Liver (tissue), 9 donors: ENCODE results near the gene IRX2. TPM values are rescaled to one million over a fixed set of nuclear protein-coding genes. Genes with fewer than 3 reads are reported as not detected.

Experiments
- DNase-seq: peaks from one replicate; pipeline ENCODE4 v3.0.0-alpha.2; 2017; ENCODE audit warnings: low spot score
- H3K27ac ChIP-seq, 2 donors: one replicate each; pipeline ENCODE4 v1.7.0; 2013; ENCODE audit warnings: inconsistent platforms in 2 of 2, low read length in 2 of 2, control low read depth in 1 of 2, low read depth in 1 of 2, mild to moderate bottlenecking in 1 of 2
- H3K27me3 ChIP-seq, 4 donors: one replicate each; pipeline versions ENCODE4 v1.6.1 to v1.7.0; 2013; ENCODE audit warnings: low read length in 3 of 4, inconsistent platforms in 1 of 4, mild to moderate bottlenecking in 1 of 4, moderate library complexity in 1 of 4; ENCODE audit not compliant: control insufficient read depth in 4 of 4, insufficient read depth in 4 of 4
- H3K36me3 ChIP-seq, 4 donors: one replicate each; pipeline versions ENCODE4 v1.6.1 to v1.7.0; 2013; ENCODE audit warnings: low read length in 3 of 4, mild to moderate bottlenecking in 3 of 4, low read depth in 1 of 4, moderate library complexity in 1 of 4; ENCODE audit not compliant: control insufficient read depth in 4 of 4, insufficient read depth in 3 of 4
- H3K4me1 ChIP-seq, 4 donors: one replicate each; pipeline versions ENCODE4 v1.6.1 to v1.7.0; 2013; ENCODE audit warnings: low read length in 3 of 4, mild to moderate bottlenecking in 3 of 4, moderate library complexity in 1 of 4; ENCODE audit not compliant: control insufficient read depth in 4 of 4, insufficient read depth in 4 of 4
- H3K4me3 ChIP-seq, 3 donors: one replicate each; pipeline versions ENCODE4 v1.6.1 to v1.7.0; 2013; ENCODE audit warnings: low read length in 3 of 3, control low read depth in 1 of 3, low read depth in 1 of 3, mild to moderate bottlenecking in 1 of 3
- H3K9ac ChIP-seq, 2 donors: one replicate each; pipeline ENCODE4 v1.7.0; 2013; ENCODE audit warnings: low read length in 2 of 2, mild to moderate bottlenecking in 2 of 2, moderate library complexity in 2 of 2, control low read depth in 1 of 2, low read depth in 1 of 2
- H3K9me3 ChIP-seq, 4 donors: one replicate each; pipeline versions ENCODE4 v1.6.1 to v1.7.0; 2013; ENCODE audit warnings: low read length in 3 of 4; ENCODE audit not compliant: control insufficient read depth in 4 of 4
- FOXA1 ChIP-seq: IDR thresholded peaks from 2 replicates; pipeline ENCODE4 v1.6.1; 2016; ENCODE audit warnings: antibody characterized with exemption
- FOXA2 ChIP-seq: IDR thresholded peaks from 2 replicates; pipeline ENCODE4 v1.6.1; 2016; ENCODE audit warnings: antibody characterized with exemption
- GABPA ChIP-seq, 2 donors: IDR thresholded peaks in 1 of 2; conservative IDR thresholded peaks in 1 of 2; 2 replicates each; pipeline ENCODE4 v1.6.1; 2016; ENCODE audit warnings: antibody characterized with exemption in 2 of 2, mild to moderate bottlenecking in 1 of 2, moderate library complexity in 1 of 2
- HNF4A ChIP-seq, 2 donors: conservative IDR thresholded peaks; 2 replicates each; pipeline ENCODE4 v1.6.1; 2016; ENCODE audit warnings: antibody characterized with exemption in 2 of 2, mild to moderate bottlenecking in 2 of 2
- HNF4G ChIP-seq: IDR thresholded peaks from 2 replicates; pipeline ENCODE4 v1.6.1; 2016; ENCODE audit warnings: antibody characterized with exemption
- JUND ChIP-seq, 2 donors: IDR thresholded peaks; 2 replicates each; pipeline ENCODE4 v1.6.1; 2016; ENCODE audit warnings: antibody characterized with exemption in 2 of 2
- NR2F2 ChIP-seq: IDR thresholded peaks from 2 replicates; pipeline ENCODE4 v1.6.1; 2016; ENCODE audit warnings: antibody characterized with exemption
- RAD21 ChIP-seq, 2 donors: IDR thresholded peaks; 2 replicates each; pipeline ENCODE4 v1.6.1; 2016; ENCODE audit warnings: antibody characterized with exemption in 2 of 2, mild to moderate bottlenecking in 2 of 2
- RXRA ChIP-seq, 2 donors: IDR thresholded peaks; 2 replicates each; pipeline ENCODE4 v1.6.1; 2017 to 2018; ENCODE audit warnings: antibody characterized with exemption in 2 of 2, mild to moderate bottlenecking in 1 of 2
- SP1 ChIP-seq: IDR thresholded peaks from 2 replicates; pipeline ENCODE4 v1.6.1; 2018; ENCODE audit warnings: antibody characterized with exemption, mild to moderate bottlenecking
- TAF1 ChIP-seq: conservative IDR thresholded peaks from 2 replicates; pipeline ENCODE4 v1.6.1; 2016; ENCODE audit warnings: antibody characterized with exemption, mild to moderate bottlenecking
- YY1 ChIP-seq: IDR thresholded peaks from 2 replicates; pipeline ENCODE4 v1.6.1; 2016; ENCODE audit warnings: antibody characterized with exemption, mild to moderate bottlenecking
- WGBS: extraction: QIAGEN DNeasy Blood & Tissue Kit; methylation state at CpG from one replicate; pipeline ENCODE4 v1.1.7; 2013; 5-methylcytosine and 5-hydroxymethylcytosine counted together
- polyA plus RNA-seq, 2 donors: library from polyadenylated mRNA; stranded (reverse) in 1 of 2; unstranded in 1 of 2; fragments of 200-250 nt in 1 of 2; fragments of >200 nt in 1 of 2; fragmentation: Nextera tagmentation in 1 of 2; extraction: Ambion mirVana in 1 of 2; gene quantifications; one replicate each; pipeline versions ENCODE4 v1.2.1 to v1.2.3, GENCODE V29; 2013 to 2015
- total RNA-seq, 2 donors: library from RNA; depleted of rRNA; stranded (reverse); fragments of >200 nt; gene quantifications; one replicate each; pipeline ENCODE4 v1.2.3, GENCODE V29; 2014
- TF ChIP-seq, protein P1 (sequence below): IDR thresholded peaks from 2 replicates; pipeline ENCODE4 v1.6.1; 2016; ENCODE audit warnings: antibody characterized with exemption, mild to moderate bottlenecking
- TF ChIP-seq, protein P2 (sequence below): IDR thresholded peaks from 2 replicates; pipeline ENCODE4 v1.6.1; 2016; ENCODE audit warnings: antibody characterized with exemption
- TF ChIP-seq, protein P3 (sequence below): IDR thresholded peaks from 2 replicates; pipeline ENCODE4 v1.6.1; 2016; ENCODE audit warnings: antibody characterized with exemption
- TF ChIP-seq, protein P4 (sequence below): IDR thresholded peaks from 2 replicates; pipeline ENCODE4 v1.6.1; 2016; ENCODE audit warnings: antibody characterized with exemption
- TF ChIP-seq, protein P5 (sequence below): fragments of 150-350 bp; IDR thresholded peaks from 2 replicates; pipeline ENCODE4 v1.5.1; 2017; ENCODE audit warnings: improper control_type of control experiment, low read depth, low read length; ENCODE audit not compliant: missing input control
- donor health status: healthy.
- donor health status: healthy.
- donor health status: healthy.
- donor health status: healthy.
- donor health status: healthy.

IRX2 gene
- total and polyA plus RNA-seq, 4 donors: not detected

DNA sequence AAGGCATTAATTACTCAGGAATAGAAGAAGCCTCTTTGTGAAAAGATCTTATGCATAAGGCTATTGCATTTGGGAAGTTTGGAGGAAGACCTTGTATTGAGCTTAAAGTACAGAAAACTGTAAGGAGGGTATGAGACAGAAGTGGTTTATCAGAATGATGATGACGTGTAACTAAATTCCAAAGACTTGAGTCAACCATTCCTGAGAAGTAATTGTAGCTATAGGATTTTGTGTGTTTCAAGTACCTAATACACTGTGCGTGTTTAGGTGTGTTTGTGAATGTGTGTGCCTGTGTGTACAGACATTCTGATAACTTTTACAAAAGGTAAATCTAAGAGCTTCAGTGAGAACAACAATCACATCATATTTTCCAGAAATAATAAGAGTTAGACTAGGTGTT lies 46.5 kb upstream of the IRX2 start:
- 71% methylated on average over 2 of the region's 2 CpGs for WGBS
- TF ChIP-seq, protein P1, sequence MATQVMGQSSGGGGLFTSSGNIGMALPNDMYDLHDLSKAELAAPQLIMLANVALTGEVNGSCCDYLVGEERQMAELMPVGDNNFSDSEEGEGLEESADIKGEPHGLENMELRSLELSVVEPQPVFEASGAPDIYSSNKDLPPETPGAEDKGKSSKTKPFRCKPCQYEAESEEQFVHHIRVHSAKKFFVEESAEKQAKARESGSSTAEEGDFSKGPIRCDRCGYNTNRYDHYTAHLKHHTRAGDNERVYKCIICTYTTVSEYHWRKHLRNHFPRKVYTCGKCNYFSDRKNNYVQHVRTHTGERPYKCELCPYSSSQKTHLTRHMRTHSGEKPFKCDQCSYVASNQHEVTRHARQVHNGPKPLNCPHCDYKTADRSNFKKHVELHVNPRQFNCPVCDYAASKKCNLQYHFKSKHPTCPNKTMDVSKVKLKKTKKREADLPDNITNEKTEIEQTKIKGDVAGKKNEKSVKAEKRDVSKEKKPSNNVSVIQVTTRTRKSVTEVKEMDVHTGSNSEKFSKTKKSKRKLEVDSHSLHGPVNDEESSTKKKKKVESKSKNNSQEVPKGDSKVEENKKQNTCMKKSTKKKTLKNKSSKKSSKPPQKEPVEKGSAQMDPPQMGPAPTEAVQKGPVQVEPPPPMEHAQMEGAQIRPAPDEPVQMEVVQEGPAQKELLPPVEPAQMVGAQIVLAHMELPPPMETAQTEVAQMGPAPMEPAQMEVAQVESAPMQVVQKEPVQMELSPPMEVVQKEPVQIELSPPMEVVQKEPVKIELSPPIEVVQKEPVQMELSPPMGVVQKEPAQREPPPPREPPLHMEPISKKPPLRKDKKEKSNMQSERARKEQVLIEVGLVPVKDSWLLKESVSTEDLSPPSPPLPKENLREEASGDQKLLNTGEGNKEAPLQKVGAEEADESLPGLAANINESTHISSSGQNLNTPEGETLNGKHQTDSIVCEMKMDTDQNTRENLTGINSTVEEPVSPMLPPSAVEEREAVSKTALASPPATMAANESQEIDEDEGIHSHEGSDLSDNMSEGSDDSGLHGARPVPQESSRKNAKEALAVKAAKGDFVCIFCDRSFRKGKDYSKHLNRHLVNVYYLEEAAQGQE: no peak
- TF ChIP-seq TAF1: no peak
- TF ChIP-seq YY1: no peak
- TF ChIP-seq, protein P2, sequence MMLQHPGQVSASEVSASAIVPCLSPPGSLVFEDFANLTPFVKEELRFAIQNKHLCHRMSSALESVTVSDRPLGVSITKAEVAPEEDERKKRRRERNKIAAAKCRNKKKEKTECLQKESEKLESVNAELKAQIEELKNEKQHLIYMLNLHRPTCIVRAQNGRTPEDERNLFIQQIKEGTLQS: no peak
- TF ChIP-seq RAD21 (IDR thresholded peaks at IDR 0.05): no peak
- no peak for TF ChIP-seq GABPA (IDR thresholded peaks at IDR 0.05 in 1 of 2, conservative IDR thresholded peaks at IDR 0.05 in 1 of 2)
- TF ChIP-seq SP1: no peak
- TF ChIP-seq FOXA1: no peak
- TF ChIP-seq, protein P3, sequence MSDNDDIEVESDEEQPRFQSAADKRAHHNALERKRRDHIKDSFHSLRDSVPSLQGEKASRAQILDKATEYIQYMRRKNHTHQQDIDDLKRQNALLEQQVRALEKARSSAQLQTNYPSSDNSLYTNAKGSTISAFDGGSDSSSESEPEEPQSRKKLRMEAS: no peak
- TF ChIP-seq, protein P4, sequence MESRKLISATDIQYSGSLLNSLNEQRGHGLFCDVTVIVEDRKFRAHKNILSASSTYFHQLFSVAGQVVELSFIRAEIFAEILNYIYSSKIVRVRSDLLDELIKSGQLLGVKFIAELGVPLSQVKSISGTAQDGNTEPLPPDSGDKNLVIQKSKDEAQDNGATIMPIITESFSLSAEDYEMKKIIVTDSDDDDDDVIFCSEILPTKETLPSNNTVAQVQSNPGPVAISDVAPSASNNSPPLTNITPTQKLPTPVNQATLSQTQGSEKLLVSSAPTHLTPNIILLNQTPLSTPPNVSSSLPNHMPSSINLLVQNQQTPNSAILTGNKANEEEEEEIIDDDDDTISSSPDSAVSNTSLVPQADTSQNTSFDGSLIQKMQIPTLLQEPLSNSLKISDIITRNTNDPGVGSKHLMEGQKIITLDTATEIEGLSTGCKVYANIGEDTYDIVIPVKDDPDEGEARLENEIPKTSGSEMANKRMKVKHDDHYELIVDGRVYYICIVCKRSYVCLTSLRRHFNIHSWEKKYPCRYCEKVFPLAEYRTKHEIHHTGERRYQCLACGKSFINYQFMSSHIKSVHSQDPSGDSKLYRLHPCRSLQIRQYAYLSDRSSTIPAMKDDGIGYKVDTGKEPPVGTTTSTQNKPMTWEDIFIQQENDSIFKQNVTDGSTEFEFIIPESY: no peak
- TF ChIP-seq JUND (IDR thresholded peaks at IDR 0.05): no peak
- TF ChIP-seq FOXA2: no peak
- TF ChIP-seq NR2F2: no peak
- TF ChIP-seq, protein P5, sequence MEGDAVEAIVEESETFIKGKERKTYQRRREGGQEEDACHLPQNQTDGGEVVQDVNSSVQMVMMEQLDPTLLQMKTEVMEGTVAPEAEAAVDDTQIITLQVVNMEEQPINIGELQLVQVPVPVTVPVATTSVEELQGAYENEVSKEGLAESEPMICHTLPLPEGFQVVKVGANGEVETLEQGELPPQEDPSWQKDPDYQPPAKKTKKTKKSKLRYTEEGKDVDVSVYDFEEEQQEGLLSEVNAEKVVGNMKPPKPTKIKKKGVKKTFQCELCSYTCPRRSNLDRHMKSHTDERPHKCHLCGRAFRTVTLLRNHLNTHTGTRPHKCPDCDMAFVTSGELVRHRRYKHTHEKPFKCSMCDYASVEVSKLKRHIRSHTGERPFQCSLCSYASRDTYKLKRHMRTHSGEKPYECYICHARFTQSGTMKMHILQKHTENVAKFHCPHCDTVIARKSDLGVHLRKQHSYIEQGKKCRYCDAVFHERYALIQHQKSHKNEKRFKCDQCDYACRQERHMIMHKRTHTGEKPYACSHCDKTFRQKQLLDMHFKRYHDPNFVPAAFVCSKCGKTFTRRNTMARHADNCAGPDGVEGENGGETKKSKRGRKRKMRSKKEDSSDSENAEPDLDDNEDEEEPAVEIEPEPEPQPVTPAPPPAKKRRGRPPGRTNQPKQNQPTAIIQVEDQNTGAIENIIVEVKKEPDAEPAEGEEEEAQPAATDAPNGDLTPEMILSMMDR: no peak
- no peak for TF ChIP-seq RXRA (IDR thresholded peaks at IDR 0.05)
- no peak for TF ChIP-seq HNF4A (conservative IDR thresholded peaks at IDR 0.05)

DNA sequence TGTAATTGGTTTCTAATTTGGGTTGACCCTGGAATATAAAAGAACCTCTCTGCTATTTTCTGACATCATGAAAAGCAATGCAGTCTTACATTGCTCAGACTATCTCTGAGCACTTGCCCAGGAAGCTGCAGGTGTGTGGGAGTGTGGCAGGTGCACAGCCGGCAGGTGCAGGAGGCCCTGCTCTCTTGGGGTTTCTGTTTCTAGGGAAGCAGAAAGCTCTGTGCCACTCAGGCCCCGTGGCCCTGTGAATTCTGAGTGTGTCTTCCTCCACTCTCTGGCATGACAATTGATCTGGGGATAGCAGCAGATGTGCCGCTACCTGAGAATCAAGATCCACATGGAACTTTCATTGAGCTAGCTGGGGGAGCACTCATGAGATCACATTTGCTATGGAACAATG lies 45.7 kb upstream of the IRX2 start:
- Histone ChIP-seq H3K4me3 (no peak overlapping the region), H3K4me1 (no peaks in the 10 kb centered on the region), H3K9ac (no peak overlapping the region), H3K27ac (no peak overlapping the region), H3K36me3 (no peaks in the 10 kb centered on the region), H3K27me3 (peaks cover 0 to 2% (median 0%) of the 10 kb centered on the region in 4 donors), H3K9me3 (peaks cover 0 to 3% (median 0%) of the 10 kb centered on the region in 4 donors)
- WGBS: 58% methylated on average over 3 of the region's 3 CpGs
- DNase-seq: no peak
- TF ChIP-seq HNF4G (no peak), RXRA (IDR thresholded peaks at IDR 0.05) (no peak), RAD21 (IDR thresholded peaks at IDR 0.05) (no peak)
- TF ChIP-seq, protein P1: no peak
- TF ChIP-seq, protein P4: no peak
- TF ChIP-seq, protein P5: no peak

More for the DNA sequence above, 46.5 kb upstream of the IRX2 start:
- DNase-seq: no peak
- no peaks in the 10 kb centered on the region for H3K4me1 ChIP-seq
- H3K27me3 ChIP-seq: peaks cover 0 to 2% (median 0%) of the 10 kb centered on the region in 4 donors
- no peak overlapping the region for H3K4me3 ChIP-seq
- no peak overlapping the region for H3K9ac ChIP-seq
- H3K9me3 ChIP-seq: peaks cover 0 to 3% (median 0%) of the 10 kb centered on the region in 4 donors
- no peak overlapping the region for H3K27ac ChIP-seq
- no peaks in the 10 kb centered on the region for H3K36me3 ChIP-seq
